ENCODE results near the gene RRAD.

- no peak for TF ChIP-seq CTCF (IDR thresholded peaks at IDR 0.05; ENCODE audit: extremely low read depth in 1 of 2, insufficient read depth in 1 of 2, low read depth in 1 of 2, low read length in 2 of 2)
- TF ChIP-seq POLR2A (IDR thresholded peaks at IDR 0.05; ENCODE audit: low read depth, low read length) = no peak
- TF ChIP-seq EZH2 (IDR thresholded peaks at IDR 0.05; ENCODE audit: borderline replicate concordance, low read depth, low read length, severe bottlenecking) = no peak
- TF ChIP-seq POLR2AphosphoS5 (IDR thresholded peaks at IDR 0.05; ENCODE audit: insufficient read depth, low read depth, low read length) = no peak
- no peak for TF ChIP-seq FOS (IDR thresholded peaks at IDR 0.05; ENCODE audit: borderline replicate concordance, insufficient read depth, low read length)
- TF ChIP-seq MAX (IDR thresholded peaks at IDR 0.05; ENCODE audit: insufficient read depth, insufficient read length) = no peak
- no peak for TF ChIP-seq MYC (IDR thresholded peaks at IDR 0.05; ENCODE audit: low read depth, low read length)
Observed at GRCh38 chr16:66952430-66953110, 27.2 kb upstream of the RRAD start.
